HG02852 (cell line): ENCODE results near the gene TRIM14.
A peak's percentile ranks its signal among the peaks of the same experiment; 100 is the strongest.
"Not testable (repeated sequence)": the region's sequence is repeated elsewhere in the genome, so short reads cannot be mapped to it uniquely, and the experiment has no call there.

Experiments used
- ATAC-seq: cut with Tn5 transposase; IDR thresholded peaks from one replicate; pipeline ENCODE4 v1.9.1; 2021; ENCODE audit warnings: mild to moderate bottlenecking, moderate library complexity; ENCODE audit not compliant: unreplicated experiment

Gene TRIM14

GRCh38 chr9:98142925-98143481 is 24.0 kb upstream of the TRIM14 start:
- no peak for ATAC-seq

GRCh38 chr9:98142182-98142907 is 23.3 kb upstream of the TRIM14 start:
- no peak for ATAC-seq

- ATAC-seq: no peak
These were observed 21.5 kb upstream of the TRIM14 start for GRCh38 chr9:98140503-98140902.

GRCh38 chr9:98136489-98136888 is 17.5 kb upstream of the TRIM14 start:
- no peak for ATAC-seq

GRCh38 chr9:98135938-98136337 is 16.9 kb upstream of the TRIM14 start:
- ATAC-seq: no peak

GRCh38 chr9:98135558-98135934 is 16.5 kb upstream of the TRIM14 start:
- ATAC-seq: no peak

GRCh38 chr9:98134702-98135557 is 15.9 kb upstream of the TRIM14 start:
- ATAC-seq: no peak

GRCh38 chr9:98132806-98133631 is 14.0 kb upstream of the TRIM14 start:
- ATAC-seq: no peak

- no peak for ATAC-seq
These were observed 13.1 kb upstream of the TRIM14 start for GRCh38 chr9:98132158-98132557.

- no peak for ATAC-seq
These were observed 11.7 kb upstream of the TRIM14 start for GRCh38 chr9:98130576-98131228.

- not testable (repeated sequence) for ATAC-seq
These were observed 11.0 kb upstream of the TRIM14 start for GRCh38 chr9:98130060-98130459.

GRCh38 chr9:98129451-98129881 is 10.4 kb upstream of the TRIM14 start:
- peak; percentile 81 for ATAC-seq

- no peak for ATAC-seq
These were observed 9.3 kb upstream of the TRIM14 start for GRCh38 chr9:98128316-98128715.

GRCh38 chr9:98127226-98127625 is 8.2 kb upstream of the TRIM14 start:
- no peak for ATAC-seq

GRCh38 chr9:98124637-98125426 is 5.8 kb upstream of the TRIM14 start:
- no peak for ATAC-seq

- not testable (repeated sequence) for ATAC-seq
These were observed 5.1 kb upstream of the TRIM14 start for GRCh38 chr9:98124091-98124490.

GRCh38 chr9:98121058-98121457 is 2.0 kb upstream of the TRIM14 start:
- ATAC-seq: no peak

GRCh38 chr9:98120476-98120875 is 1.5 kb upstream of the TRIM14 start:
- no peak for ATAC-seq

GRCh38 chr9:98117984-98118639 is 910 bp downstream of the TRIM14 start:
- peak; percentile 54 for ATAC-seq
